ENCODE measurements around the gene FAM32A. TPM values are rescaled to one million over a fixed set of nuclear protein-coding genes. Genes with fewer than 3 reads are reported as not detected.

The FAM32A gene
- total RNA-seq, 1 donor from 2014 or later: 59.9 TPM

- no peak overlapping the region for H3K27ac ChIP-seq
- TF ChIP-seq CTCF (IDR thresholded peaks at IDR 0.05): no peak
- H3K36me3 ChIP-seq: peaks cover 85% of the 10 kb centered on the region
- ATAC-seq (no peak), DNase-seq (no peak)
- no peaks in the 10 kb centered on the region for H3K9me3 ChIP-seq
- H3K4me1 ChIP-seq: no peaks in the 10 kb centered on the region
- H3K4me3 ChIP-seq: no peak overlapping the region
- H3K27me3 ChIP-seq (ENCODE audit: low read depth): no peaks in the 10 kb centered on the region
- intact Hi-C loops (cut with DNase I): no loop called here
These were observed 27.9 kb downstream of the FAM32A start for GRCh38 chr19:16213076-16213475.

GRCh38 chr19:16216744-16217670 is 31.8 kb downstream of the FAM32A start:
- Histone ChIP-seq H3K27ac (no peak overlapping the region), H3K9me3 (peaks cover 26% of the 10 kb centered on the region), H3K27me3 (ENCODE audit: low read depth) (no peaks in the 10 kb centered on the region), H3K4me1 (no peaks in the 10 kb centered on the region), H3K4me3 (no peak overlapping the region), H3K36me3 (peaks cover 73% of the 10 kb centered on the region)
- TF ChIP-seq CTCF (IDR thresholded peaks at IDR 0.05): no peak
- ATAC-seq: peak in 1 of 2 donors; percentile 74
- intact Hi-C loops (cut with DNase I): no loop called here
- no peak for DNase-seq

DNA sequence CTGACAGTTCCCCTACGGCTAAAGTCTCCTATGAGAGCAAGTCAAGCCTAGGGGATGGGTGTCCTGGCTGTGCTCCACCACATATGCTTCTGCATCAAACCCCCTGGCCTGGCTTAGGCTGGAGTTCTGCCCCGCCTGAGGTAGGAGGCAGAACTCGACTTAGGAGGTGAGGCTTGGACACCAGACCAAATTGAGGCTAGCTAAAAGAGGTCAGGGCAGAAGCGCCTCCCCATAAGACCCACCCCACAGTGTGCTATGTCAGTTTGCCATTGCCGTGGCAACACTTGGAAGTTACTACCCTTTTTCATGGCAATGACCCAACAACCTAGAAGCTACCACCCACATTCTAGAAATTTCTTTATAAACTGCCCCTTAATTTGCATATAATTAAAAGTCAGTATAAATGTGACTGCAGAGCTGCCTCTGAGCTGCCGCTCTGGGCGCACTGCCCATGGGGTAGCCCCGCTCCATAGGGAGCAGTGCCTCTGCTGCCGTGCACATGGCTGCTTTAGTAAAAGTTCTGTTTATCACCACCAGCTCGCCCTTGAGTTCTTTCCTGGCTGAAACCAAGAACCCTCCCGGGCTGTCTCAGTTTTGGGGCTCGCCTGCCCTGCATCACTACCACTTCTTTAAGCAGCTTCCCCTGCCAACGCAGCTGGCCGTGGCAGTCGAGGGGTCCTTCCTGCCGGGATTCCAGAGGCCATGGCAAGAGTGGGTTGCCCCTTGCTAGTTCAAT is 32.7 kb downstream of the FAM32A start:
- no peak for TF ChIP-seq CTCF (IDR thresholded peaks at IDR 0.05)
- intact Hi-C loops (cut with DNase I): no loop called here
- Histone ChIP-seq H3K4me3 (no peak overlapping the region), H3K27ac (no peak overlapping the region), H3K27me3 (ENCODE audit: low read depth) (no peaks in the 10 kb centered on the region), H3K36me3 (peaks cover 81% of the 10 kb centered on the region), H3K4me1 (no peaks in the 10 kb centered on the region), H3K9me3 (peaks cover 27% of the 10 kb centered on the region)
- no peak for DNase-seq
- peak in 1 of 2 donors; percentile 13 for ATAC-seq

DNA sequence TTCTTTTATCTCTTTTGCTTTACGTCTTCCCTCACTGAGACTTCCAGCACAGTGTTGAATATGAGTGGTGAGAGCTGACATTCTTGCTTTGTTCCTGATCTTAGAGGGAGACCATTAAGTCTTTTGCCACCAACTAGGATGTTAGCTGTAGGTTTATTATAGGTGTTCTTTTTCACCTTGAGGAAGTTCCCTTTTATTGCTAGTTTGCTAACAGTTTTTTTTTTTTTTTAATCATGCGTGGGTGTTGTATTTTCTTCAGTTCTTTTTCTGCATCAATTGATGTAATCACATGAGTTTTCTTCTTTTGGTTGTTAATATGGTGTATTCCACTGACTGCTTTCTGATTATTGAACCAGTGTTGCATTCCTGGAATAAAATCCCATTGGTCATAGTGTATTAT is 33.6 kb downstream of the FAM32A start:
- Histone ChIP-seq H3K9me3 (peaks cover 27% of the 10 kb centered on the region), H3K4me3 (no peak overlapping the region), H3K4me1 (no peaks in the 10 kb centered on the region), H3K27me3 (ENCODE audit: low read depth) (no peaks in the 10 kb centered on the region), H3K27ac (no peak overlapping the region), H3K36me3 (peaks cover 81% of the 10 kb centered on the region)
- intact Hi-C loops (cut with DNase I): no loop called here
- DNase-seq (no peak), ATAC-seq (no peak)
- TF ChIP-seq CTCF (IDR thresholded peaks at IDR 0.05): no peak

DNA sequence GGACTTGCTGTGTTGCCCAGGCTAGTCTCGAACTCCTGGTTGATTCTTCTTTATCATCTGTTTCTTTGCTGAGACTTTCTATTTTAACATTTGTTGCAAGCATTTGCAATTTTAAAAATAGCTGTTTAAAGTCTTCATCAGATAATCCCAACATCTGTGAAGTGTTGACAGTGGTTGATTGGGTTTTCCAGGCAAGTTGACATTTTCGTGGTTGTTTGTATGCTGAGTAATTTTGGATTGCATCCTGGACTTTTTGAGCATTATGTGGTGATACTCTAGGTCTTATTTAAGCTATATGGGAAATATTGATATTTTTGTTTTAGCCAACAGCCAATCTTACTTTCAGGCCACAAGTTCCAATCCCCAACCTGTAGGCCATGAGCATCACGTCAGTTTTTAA is 37.6 kb downstream of the FAM32A start:
- peaks cover 27% of the 10 kb centered on the region for H3K9me3 ChIP-seq
- TF ChIP-seq CTCF (IDR thresholded peaks at IDR 0.05): no peak
- no peak overlapping the region for H3K4me3 ChIP-seq
- no peaks in the 10 kb centered on the region for H3K4me1 ChIP-seq
- no peak overlapping the region for H3K27ac ChIP-seq
- no peak for DNase-seq
- peaks cover 85% of the 10 kb centered on the region for H3K36me3 ChIP-seq
- no peaks in the 10 kb centered on the region for H3K27me3 ChIP-seq (ENCODE audit: low read depth)
- ATAC-seq: no peak
- intact Hi-C loops (cut with DNase I): no loop called here

All from lower lobe of right lung (tissue), 2 donors.